GM23248 (cell line): ENCODE data around the gene POU4F2. TPM values are rescaled to one million over a fixed set of nuclear protein-coding genes. Genes with fewer than 3 reads are reported as not detected.

Source experiments
- DNase-seq: peaks from one replicate; pipeline ENCODE4 v3.0.0-alpha.2; 2015
- H2AFZ ChIP-seq: fragments of 200-600 bp; sonication (generic); 2 replicates; pipeline ENCODE4 v1.6.1; 2016; ENCODE audit warnings: antibody characterized with exemption
- H3F3A ChIP-seq: fragments of 200-600 bp; sonication (generic); 2 replicates; pipeline ENCODE4 v1.6.1; 2016; ENCODE audit warnings: mild to moderate bottlenecking, antibody characterized with exemption, mixed run types; ENCODE audit not compliant: insufficient read depth
- H3K27ac ChIP-seq: fragments of 200-600 bp; sonication (generic); 2 replicates; pipeline ENCODE4 v1.5.1; 2016; ENCODE audit warnings: mild to moderate bottlenecking
- H3K27me3 ChIP-seq: fragments of 200-600 bp; sonication (generic); replicated peaks from 2 replicates; pipeline ENCODE4 v1.6.1; 2016; ENCODE audit warnings: mild to moderate bottlenecking; ENCODE audit not compliant: insufficient read depth
- H3K36me3 ChIP-seq: fragments of 200-600 bp; sonication (generic); 2 replicates; pipeline ENCODE4 v1.6.1; 2016; ENCODE audit warnings: low read depth, mild to moderate bottlenecking
- H3K4me1 ChIP-seq: fragments of 200-600 bp; sonication (generic); 2 replicates; pipeline ENCODE4 v1.6.1; 2016; ENCODE audit warnings: mild to moderate bottlenecking; ENCODE audit not compliant: insufficient read depth
- H3K4me2 ChIP-seq: fragments of 200-600 bp; sonication (generic); one replicate; pipeline ENCODE4 v1.6.1; 2016; ENCODE audit warnings: mild to moderate bottlenecking; ENCODE audit not compliant: unreplicated experiment
- H3K4me3 ChIP-seq: fragments of 200-600 bp; sonication (generic); 2 replicates; pipeline ENCODE4 v1.5.1; 2016; ENCODE audit warnings: mild to moderate bottlenecking
- H3K79me2 ChIP-seq: fragments of 200-600 bp; sonication (generic); 2 replicates; pipeline ENCODE4 v1.6.1; 2016; ENCODE audit warnings: mild to moderate bottlenecking; ENCODE audit not compliant: insufficient read depth
- H3K9ac ChIP-seq: fragments of 200-600 bp; sonication (generic); 2 replicates; pipeline ENCODE4 v1.6.1; 2016; ENCODE audit warnings: mild to moderate bottlenecking
- H3K9me2 ChIP-seq: fragments of 200-600 bp; sonication (generic); 2 replicates; pipeline ENCODE4 v1.6.1; 2016; ENCODE audit warnings: mixed run types, mild to moderate bottlenecking, moderate library complexity; ENCODE audit not compliant: insufficient read depth
- H3K9me3 ChIP-seq: fragments of 200-600 bp; sonication (generic); one replicate; pipeline ENCODE4 v1.6.1; 2017; ENCODE audit warnings: low read depth
- H4K20me1 ChIP-seq: fragments of 200-600 bp; sonication (generic); 2 replicates; pipeline ENCODE4 v1.6.0; 2016; ENCODE audit not compliant: insufficient read depth
- EZH2 ChIP-seq: fragments of 200-600 bp; sonication (generic); IDR thresholded peaks from 2 replicates; pipeline ENCODE4 v1.6.1; 2018; ENCODE audit warnings: antibody characterized with exemption, mild to moderate bottlenecking; ENCODE audit not compliant: insufficient read depth, poor library complexity, severe bottlenecking
- EZH2phosphoT487 ChIP-seq: fragments of 200-600 bp; sonication (generic); IDR thresholded peaks from 2 replicates; pipeline ENCODE4 v1.6.1; 2018; ENCODE audit warnings: antibody characterized with exemption, moderate library complexity, mild to moderate bottlenecking, low read depth; ENCODE audit not compliant: insufficient read depth
- WGBS, 2 experiments: methylation state at CpG; one replicate each; pipeline ENCODE4 v1.1.6; 2015 to 2017; ENCODE audit warnings: low lambda C conversion rate in 2 of 2, low coverage in 1 of 2; ENCODE audit errors: missing lambda C conversion rate in 2 of 2; 5-methylcytosine and 5-hydroxymethylcytosine counted together
- in situ Hi-C: fragments of 300-500 bp; cut with MboI; formaldehyde crosslinking; loops from 2 replicates; pipeline ENCODE4 v1.15.0; 2020
- polyA plus RNA-seq: library from polyadenylated mRNA; unstranded; fragments of >200 nt; fragmentation: Nextera tagmentation; extraction: Ambion mirVana; gene quantifications from 2 replicates; pipeline ENCODE4 v1.2.1, GENCODE V29; 2016
- total RNA-seq: library from RNA; depleted of rRNA; stranded (reverse); fragments of >200 nt; shearing (Covaris generic); gene quantifications from 2 replicates; pipeline ENCODE4 v1.2.3, GENCODE V29; 2014

The POU4F2 gene
- total and polyA plus RNA-seq, 2 experiments from 2014 or later = not detected

- 3 to 4% methylated on average over 20 of the region's 20 CpGs for WGBS, 2 experiments
- peaks cover 78% of the 10 kb centered on the region for H3K27me3 ChIP-seq
- TF ChIP-seq EZH2 (peak; percentile 91), EZH2phosphoT487 (no peak)
Observed at GRCh38 chr4:146639506-146639932, 826 bp downstream of the POU4F2 start.

GRCh38 chr4:146640021-146640464 lies 1.4 kb downstream of the POU4F2 start:
- H3F3A ChIP-seq = no peaks in the 10 kb centered on the region

More at GRCh38 chr4:146639506-146639932, 826 bp downstream of the POU4F2 start:
- Histone ChIP-seq H3K9ac (no peak overlapping the region), H3K9me3 (no peaks in the 10 kb centered on the region), H3F3A (no peaks in the 10 kb centered on the region), H2AFZ (no peak overlapping the region), H4K20me1 (no peaks in the 10 kb centered on the region), H3K27ac (no peak overlapping the region), H3K4me2 (peak overlapping the region; percentile 78), H3K4me1 (no peaks in the 10 kb centered on the region), H3K36me3 (no peaks in the 10 kb centered on the region), H3K4me3 (peak overlapping the region; percentile 57; the same call in 1 of the 2 replicates), H3K9me2 (no peaks in the 10 kb centered on the region), H3K79me2 (no peaks in the 10 kb centered on the region)
- no peak for DNase-seq
- in situ Hi-C loops = no loop called here

GRCh38 chr4:146640465-146641061 lies 1.9 kb downstream of the POU4F2 start:
- DNase-seq = peak; percentile 5
- H3K4me1 ChIP-seq = no peaks in the 10 kb centered on the region
- in situ Hi-C loops = no loop called here

More at GRCh38 chr4:146640021-146640464, 1.4 kb downstream of the POU4F2 start:
- Histone ChIP-seq H3K4me3 (no peak overlapping the region), H3K4me2 (no peak overlapping the region), H4K20me1 (no peaks in the 10 kb centered on the region), H3K9me3 (no peaks in the 10 kb centered on the region), H3K9ac (no peak overlapping the region), H3K9me2 (no peaks in the 10 kb centered on the region), H3K4me1 (no peaks in the 10 kb centered on the region), H3K27me3 (peaks cover 77% of the 10 kb centered on the region), H2AFZ (no peak overlapping the region), H3K79me2 (no peaks in the 10 kb centered on the region), H3K36me3 (no peaks in the 10 kb centered on the region), H3K27ac (no peak overlapping the region)
- TF ChIP-seq EZH2phosphoT487 (no peak), EZH2 (no peak)
- no peak for DNase-seq
- 4% methylated on average over 45 to 46 of the region's 46 CpGs for WGBS, 2 experiments
- in situ Hi-C loops = no loop called here

GRCh38 chr4:146641762-146642161 lies 3.1 kb downstream of the POU4F2 start:
- Histone ChIP-seq H3F3A (no peaks in the 10 kb centered on the region), H3K27me3 (peaks cover 72% of the 10 kb centered on the region), H3K9me2 (no peaks in the 10 kb centered on the region), H2AFZ (no peak overlapping the region), H3K79me2 (no peaks in the 10 kb centered on the region), H3K9ac (no peak overlapping the region), H4K20me1 (no peaks in the 10 kb centered on the region), H3K4me3 (no peak overlapping the region), H3K36me3 (no peaks in the 10 kb centered on the region), H3K4me2 (no peak overlapping the region), H3K9me3 (no peaks in the 10 kb centered on the region), H3K4me1 (no peaks in the 10 kb centered on the region), H3K27ac (no peak overlapping the region)
- no peak for DNase-seq
- 7 to 17% methylated on average over 3 of the region's 3 CpGs for WGBS, 2 experiments
- TF ChIP-seq EZH2 (no peak), EZH2phosphoT487 (no peak)
- in situ Hi-C loops = no loop called here

More at GRCh38 chr4:146640465-146641061, 1.9 kb downstream of the POU4F2 start:
- H3K4me2 ChIP-seq = no peak overlapping the region
- peaks cover 77% of the 10 kb centered on the region for H3K27me3 ChIP-seq
- no peaks in the 10 kb centered on the region for H3K36me3 ChIP-seq
- H3K9me2 ChIP-seq = no peaks in the 10 kb centered on the region
- no peak overlapping the region for H3K4me3 ChIP-seq
- no peak overlapping the region for H3K9ac ChIP-seq
- H3K27ac ChIP-seq = no peak overlapping the region
- H3K9me3 ChIP-seq = no peaks in the 10 kb centered on the region
- WGBS, 2 experiments = 5 to 8% methylated on average over 37 of the region's 37 CpGs
- H4K20me1 ChIP-seq = no peaks in the 10 kb centered on the region
- H2AFZ ChIP-seq = no peak overlapping the region
- no peaks in the 10 kb centered on the region for H3K79me2 ChIP-seq
- TF ChIP-seq EZH2 = peak; percentile 82
- no peak for TF ChIP-seq EZH2phosphoT487
- no peaks in the 10 kb centered on the region for H3F3A ChIP-seq
